SK-N-SH (cell line): Measurements from ENCODE around the gene FZR1. TPM values are rescaled to one million over a fixed set of nuclear protein-coding genes. Genes with fewer than 3 reads are reported as not detected.

Experiments
- CTCF ChIA-PET: fragments of 300-600, 350-600 bp; formaldehyde crosslinking; extraction: SDS; loops from one replicate; lab custom pipeline; 2021; lab: Yijun Ruan, JAX
- POLR2A ChIA-PET: fragments of 350-600 bp; sonication (Branson Sonifier 250); formaldehyde crosslinking; extraction: SDS; loops from one replicate; lab custom pipeline; 2020; ENCODE audit warnings: antibody characterized with exemption, inconsistent platforms; lab: Yijun Ruan, JAX
- DNase-seq: peaks from one replicate; pipeline ENCODE4 v3.0.0; 2012
- H2AFZ ChIP-seq: fragments of 200-600 bp; sonication (generic); 2 replicates; pipeline ENCODE4 v1.8.1; 2016; ENCODE audit warnings: antibody characterized with exemption, mild to moderate bottlenecking, low read depth
- H3F3A ChIP-seq: fragments of 200-600 bp; sonication (generic); replicated peaks from 2 replicates; pipeline ENCODE3; 2016; ENCODE audit warnings: antibody characterized with exemption, mild to moderate bottlenecking; ENCODE audit not compliant: insufficient read depth
- H3K27ac ChIP-seq, 2 experiments: fragments of 200-500 bp in 1 of 2; fragments of 200-600 bp in 1 of 2; sonication (Bioruptor generic) in 1 of 2; sonication (generic), shearing (Covaris generic) in 1 of 2; 2 replicates each; pipeline versions ENCODE4 v1.5.1 to v1.6.1; 2014 to 2016; ENCODE audit warnings: low read depth in 2 of 2, inconsistent platforms in 1 of 2, low read length in 1 of 2, mild to moderate bottlenecking in 1 of 2, mixed read lengths in 1 of 2
- H3K27me3 ChIP-seq: fragments of 200-600 bp; sonication (generic), shearing (Covaris generic); 2 replicates; pipeline ENCODE4 v1.6.1; 2016; ENCODE audit warnings: mixed run types; ENCODE audit not compliant: insufficient read depth
- H3K36me3 ChIP-seq, 2 experiments: fragments of 200-500 bp in 1 of 2; fragments of 200-600 bp in 1 of 2; sonication (Bioruptor generic) in 1 of 2; sonication (generic) in 1 of 2; replicated peaks in 1 of 2; 2 replicates each; pipeline versions ENCODE3 to v1.5.1; 2014 to 2016; ENCODE audit warnings: low read length in 1 of 2, mild to moderate bottlenecking in 1 of 2; ENCODE audit not compliant: insufficient read depth in 2 of 2, control insufficient read depth in 1 of 2
- H3K4me1 ChIP-seq, 2 experiments: fragments of 200-500 bp in 1 of 2; fragments of 200-600 bp in 1 of 2; sonication (Bioruptor generic) in 1 of 2; sonication (generic), shearing (Covaris generic) in 1 of 2; 2 replicates each; pipeline versions ENCODE4 v1.5.1 to v1.6.1; 2014 to 2016; ENCODE audit warnings: low read depth in 1 of 2, low read length in 1 of 2, mixed run types in 1 of 2; ENCODE audit not compliant: insufficient read depth in 2 of 2, control insufficient read depth in 1 of 2
- H3K4me2 ChIP-seq: fragments of 200-600 bp; sonication (generic), shearing (Covaris generic); 2 replicates; pipeline ENCODE4 v1.6.1; 2017; ENCODE audit warnings: mixed run types
- H3K4me3 ChIP-seq, 2 experiments: fragments of 200-500 bp in 1 of 2; fragments of 200-600 bp in 1 of 2; sonication (Bioruptor generic) in 1 of 2; sonication (generic), shearing (Covaris generic) in 1 of 2; 2 replicates each; pipeline versions ENCODE4 v1.5.1 to v1.8.1; 2014 to 2016; ENCODE audit warnings: low read depth in 2 of 2, inconsistent platforms in 1 of 2, low read length in 1 of 2, mild to moderate bottlenecking in 1 of 2, mixed read lengths in 1 of 2, moderate library complexity in 1 of 2
- H3K79me2 ChIP-seq: fragments of 200-600 bp; sonication (generic); 2 replicates; pipeline ENCODE4 v1.8.1; 2017; ENCODE audit warnings: mild to moderate bottlenecking; ENCODE audit not compliant: insufficient read depth
- H3K9ac ChIP-seq: fragments of 200-600 bp; sonication (generic); 2 replicates; pipeline ENCODE4 v1.6.1; 2017; ENCODE audit warnings: mixed run types
- H3K9me2 ChIP-seq: fragments of 200-600 bp; sonication (generic); 2 replicates; pipeline ENCODE4 v1.6.1; 2017; ENCODE audit warnings: mixed run types
- H3K9me3 ChIP-seq: fragments of 200-600 bp; sonication (generic); 2 replicates; pipeline ENCODE4 v1.6.1; 2017; ENCODE audit warnings: mixed run types, mild to moderate bottlenecking, moderate library complexity
- H4K20me1 ChIP-seq: fragments of 200-600 bp; sonication (generic); 2 replicates; pipeline ENCODE4 v1.6.1; 2017; ENCODE audit warnings: mild to moderate bottlenecking, mixed run types; ENCODE audit not compliant: insufficient read depth
- CHD2 ChIP-seq: fragments of 150-350 bp; IDR thresholded peaks from 2 replicates; pipeline ENCODE4 v1.6.1; 2018; ENCODE audit warnings: low read length; ENCODE audit not compliant: partially characterized antibody
- EP300 ChIP-seq, 2 experiments: IDR thresholded peaks; 2 replicates each; pipeline versions ENCODE4 v1.4.0 to v1.6.1; 2012; ENCODE audit warnings: borderline replicate concordance in 1 of 2, low read depth in 1 of 2, low read length in 1 of 2
- MEF2A ChIP-seq: IDR thresholded peaks from 2 replicates; pipeline ENCODE4 v1.4.0; 2012; ENCODE audit warnings: low read depth, borderline replicate concordance
- MXI1 ChIP-seq: IDR thresholded peaks from 2 replicates; pipeline ENCODE4 v1.6.1; 2012; ENCODE audit warnings: mild to moderate bottlenecking, low read depth, low read length, improper control_type of control experiment
- SIN3A ChIP-seq: IDR thresholded peaks from 2 replicates; pipeline ENCODE4 v1.6.1; 2012; ENCODE audit warnings: low read depth, mild to moderate bottlenecking, low read length, moderate library complexity, borderline replicate concordance
- TEAD4 ChIP-seq: IDR thresholded peaks from 2 replicates; pipeline ENCODE4 v1.4.0; 2012; ENCODE audit warnings: mild to moderate bottlenecking, borderline replicate concordance; ENCODE audit not compliant: insufficient read depth
- WGBS: methylation state at CpG from one replicate; pipeline ENCODE4 v1.1.6; 2017; ENCODE audit warnings: low lambda C conversion rate; 5-methylcytosine and 5-hydroxymethylcytosine counted together
- polyA plus RNA-seq, 3 experiments: library from polyadenylated mRNA; depleted of rRNA; stranded (reverse); fragments of >200 nt; gene quantifications; 2 replicates each; pipeline ENCODE4 v1.2.3, GENCODE V29; 2012
- small RNA-seq, 7 experiments: library from RNA; depleted of rRNA; stranded (forward); fragments of <200 nt; gene quantifications; one replicate each; pipeline ENCODE3, GENCODE V24; 2012
- TF ChIP-seq, protein P1 (sequence below): fragments of 150-350 bp; IDR thresholded peaks from 2 replicates; pipeline ENCODE4 v1.6.1; 2016; ENCODE audit warnings: mild to moderate bottlenecking, low read depth, low read length
- TF ChIP-seq, protein P2 (sequence below): fragments of 200-600 bp; sonication (generic); IDR thresholded peaks from 2 replicates; pipeline ENCODE4 v1.6.1; 2017; ENCODE audit warnings: antibody characterized with exemption, mild to moderate bottlenecking, moderate library complexity

The FZR1 gene
- polyA plus RNA-seq, 1 of the 3 experiments (the other 2 are of a cell fraction) = 36.3 TPM

DNA sequence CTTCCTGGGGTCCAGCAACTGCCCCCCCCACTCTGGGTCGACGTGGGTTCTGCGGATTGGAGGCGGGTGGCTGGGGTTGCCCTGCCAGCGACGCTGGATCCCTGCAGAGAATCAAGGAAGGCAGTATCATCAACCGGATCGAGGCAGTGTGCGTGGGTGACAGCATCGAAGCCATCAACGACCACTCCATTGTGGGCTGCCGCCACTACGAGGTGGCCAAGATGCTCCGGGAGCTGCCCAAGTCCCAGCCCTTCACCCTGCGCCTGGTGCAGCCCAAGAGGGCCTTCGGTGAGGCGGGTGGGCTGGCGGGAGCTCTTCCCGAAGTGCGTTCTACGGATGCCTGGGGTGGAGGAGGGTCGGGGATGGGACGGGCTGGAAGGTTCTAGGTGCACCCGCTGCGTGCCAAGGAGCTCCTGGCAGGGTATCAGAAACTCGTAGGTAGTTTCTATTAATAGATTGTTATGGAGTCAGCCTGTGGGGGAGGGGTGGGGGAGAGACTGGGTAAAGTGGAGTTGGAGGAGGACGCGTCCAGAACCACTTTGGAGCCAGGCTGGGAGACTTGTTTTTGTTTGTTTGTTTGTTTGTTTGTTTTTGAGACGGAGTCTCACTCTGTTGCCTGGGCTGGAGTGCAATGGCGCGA is 80.7 kb downstream of the FZR1 start:
- no peaks in the 10 kb centered on the region for H3K9me3 ChIP-seq
- no peaks in the 10 kb centered on the region for H3K9me2 ChIP-seq
- TF ChIP-seq, protein P1, sequence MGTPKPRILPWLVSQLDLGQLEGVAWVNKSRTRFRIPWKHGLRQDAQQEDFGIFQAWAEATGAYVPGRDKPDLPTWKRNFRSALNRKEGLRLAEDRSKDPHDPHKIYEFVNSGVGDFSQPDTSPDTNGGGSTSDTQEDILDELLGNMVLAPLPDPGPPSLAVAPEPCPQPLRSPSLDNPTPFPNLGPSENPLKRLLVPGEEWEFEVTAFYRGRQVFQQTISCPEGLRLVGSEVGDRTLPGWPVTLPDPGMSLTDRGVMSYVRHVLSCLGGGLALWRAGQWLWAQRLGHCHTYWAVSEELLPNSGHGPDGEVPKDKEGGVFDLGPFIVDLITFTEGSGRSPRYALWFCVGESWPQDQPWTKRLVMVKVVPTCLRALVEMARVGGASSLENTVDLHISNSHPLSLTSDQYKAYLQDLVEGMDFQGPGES = no peak
- TF ChIP-seq, protein P2, sequence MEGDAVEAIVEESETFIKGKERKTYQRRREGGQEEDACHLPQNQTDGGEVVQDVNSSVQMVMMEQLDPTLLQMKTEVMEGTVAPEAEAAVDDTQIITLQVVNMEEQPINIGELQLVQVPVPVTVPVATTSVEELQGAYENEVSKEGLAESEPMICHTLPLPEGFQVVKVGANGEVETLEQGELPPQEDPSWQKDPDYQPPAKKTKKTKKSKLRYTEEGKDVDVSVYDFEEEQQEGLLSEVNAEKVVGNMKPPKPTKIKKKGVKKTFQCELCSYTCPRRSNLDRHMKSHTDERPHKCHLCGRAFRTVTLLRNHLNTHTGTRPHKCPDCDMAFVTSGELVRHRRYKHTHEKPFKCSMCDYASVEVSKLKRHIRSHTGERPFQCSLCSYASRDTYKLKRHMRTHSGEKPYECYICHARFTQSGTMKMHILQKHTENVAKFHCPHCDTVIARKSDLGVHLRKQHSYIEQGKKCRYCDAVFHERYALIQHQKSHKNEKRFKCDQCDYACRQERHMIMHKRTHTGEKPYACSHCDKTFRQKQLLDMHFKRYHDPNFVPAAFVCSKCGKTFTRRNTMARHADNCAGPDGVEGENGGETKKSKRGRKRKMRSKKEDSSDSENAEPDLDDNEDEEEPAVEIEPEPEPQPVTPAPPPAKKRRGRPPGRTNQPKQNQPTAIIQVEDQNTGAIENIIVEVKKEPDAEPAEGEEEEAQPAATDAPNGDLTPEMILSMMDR = no peak
- no peak for TF ChIP-seq EP300 (IDR thresholded peaks at IDR 0.05; ENCODE audit: borderline replicate concordance in 1 of 2, low read depth in 1 of 2, low read length in 1 of 2)
- no peak for TF ChIP-seq SIN3A
- no peak for TF ChIP-seq TEAD4
- no peak for TF ChIP-seq CHD2
- TF ChIP-seq MEF2A = no peak
- TF ChIP-seq MXI1 = no peak
- TF ChIP-seq, all 33 proteins: peak for 0
- 38% methylated on average over 21 of the region's 31 CpGs for WGBS
- no peaks in the 10 kb centered on the region for H3K27me3 ChIP-seq
- H3K27ac ChIP-seq = no peak overlapping the region
- ChIA-PET CTCF (interaction anchor here (0.6 to 3.5 kb wide), 22 partner anchors 10 to 272 kb away, joined by 3 to 49 read pairs (median 4); partner anchors contain the start of gene HMG20B), POLR2A (interaction anchor here (0.7 to 0.9 kb wide), 2 partner anchors 12 to 22 kb away, joined by 3 to 4 read pairs; no protein-coding TSS in a partner anchor)
- no peak for DNase-seq
- peaks cover 0 to 7% of the 10 kb centered on the region in 2 experiments; a peak in 1 of 4 replicates for H3K4me1 ChIP-seq
- H3F3A ChIP-seq = peaks cover 13% of the 10 kb centered on the region
- H3K79me2 ChIP-seq = no peaks in the 10 kb centered on the region
- H3K9ac ChIP-seq = no peak overlapping the region
- no peak overlapping the region for H3K4me2 ChIP-seq
- H3K36me3 ChIP-seq = no peaks in the 10 kb centered on the region
- H3K4me3 ChIP-seq = no peak overlapping the region
- H4K20me1 ChIP-seq = no peaks in the 10 kb centered on the region
- H2AFZ ChIP-seq = no peak overlapping the region

Small RNA genes lying within 50 kb of the gene (small RNA-seq; reads per million reads assigned to genes)
- gene AC005786.1 = 0 reads per million in 7 experiments
- 0 to 0.29 (median 0) reads per million in 7 experiments for gene RF00212

Other genes starting within 250 kb of the FZR1 start
- gene NFIC, start 139.7 kb upstream of the FZR1 start, polyA plus RNA-seq (2012; rRNA removed) = 2.6 and 7.2 TPM in 2 replicates
- 0.12 TPM in 1 of 2 replicates, not detected in the other for gene SMIM24, start 25.8 kb upstream of the FZR1 start, polyA plus RNA-seq (2012; rRNA removed)
- gene SMIM44, start 22.9 kb upstream of the FZR1 start, polyA plus RNA-seq (2012; rRNA removed) = not detected in 2 replicates
- 14.3 and 14.5 TPM in 2 replicates for gene DOHH, start 5.6 kb upstream of the FZR1 start, polyA plus RNA-seq (2012; rRNA removed)
- gene TEKTIP1, start 32.9 kb downstream of the FZR1 start, polyA plus RNA-seq (2012; rRNA removed) = 0.12 TPM in 1 of 2 replicates, not detected in the other
- gene MFSD12, start 51.3 kb downstream of the FZR1 start, polyA plus RNA-seq (2012; rRNA removed) = 45.9 and 53.3 TPM in 2 replicates
- gene HMG20B, start 66.6 kb downstream of the FZR1 start, polyA plus RNA-seq (2012; rRNA removed) = 88.2 and 92.0 TPM in 2 replicates
- 0.20 and 0.26 TPM in 2 replicates for gene GIPC3, start 79.2 kb downstream of the FZR1 start, polyA plus RNA-seq (2012; rRNA removed)
- gene TBXA2R, start 100.6 kb downstream of the FZR1 start, polyA plus RNA-seq (2012; rRNA removed) = 0.78 and 0.92 TPM in 2 replicates
- gene CACTIN, start 120.5 kb downstream of the FZR1 start, polyA plus RNA-seq (2012; rRNA removed) = 27.8 and 36.4 TPM in 2 replicates
- gene PIP5K1C, start 194.2 kb downstream of the FZR1 start, polyA plus RNA-seq (2012; rRNA removed) = 6.9 and 12.3 TPM in 2 replicates
- gene TJP3, start 202.1 kb downstream of the FZR1 start, polyA plus RNA-seq (2012; rRNA removed) = 0.24 and 0.36 TPM in 2 replicates